K562 (cell line): ENCODE data around the gene TMEM39B. TPM values are rescaled to one million over a fixed set of nuclear protein-coding genes. Genes with fewer than 3 reads are reported as not detected.

Experiments
- ATAC-seq: fragments of 200-7000 bp; cut with Tn5 transposase; 3 replicates; pipeline ENCODE4 v1.9.1; 2020; ENCODE audit warnings: moderate library complexity
- BruUV-seq: library from RNA; stranded (reverse); fragments of 400-500 nt; replicated peaks from 2 replicates; lab custom pipeline; 2021; lab: Mats Ljungman, UMichigan
- CTCF ChIA-PET: fragments of 300-600 bp; formaldehyde crosslinking; extraction: SDS; loops from one replicate; lab custom pipeline; 2021; ENCODE audit warnings: low intra/inter-chr PET ratio; lab: Yijun Ruan, JAX
- POLR2A ChIA-PET: fragments of 300-600, 350-650 bp; sonication (Branson Sonifier 250); formaldehyde crosslinking; extraction: SDS; loops from one replicate; lab custom pipeline; 2021; ENCODE audit warnings: antibody characterized with exemption, inconsistent platforms; lab: Yijun Ruan, JAX
- DNase-seq, 4 experiments: peaks; one replicate each; pipeline versions ENCODE4 v3.0.0 to v3.0.0-alpha.2; 2011 to 2018; ENCODE audit warnings: low spot score in 3 of 4, mixed read lengths in 3 of 4; ENCODE audit errors: extremely low read depth in 1 of 4
- FAIRE-seq: peaks from 2 replicates; lab custom pipeline; 2011; peaks lifted over from hg19 to GRCh38; lab: Jason Lieb, UNC
- H2AFZ ChIP-seq: 2 replicates; pipeline ENCODE4 v1.6.0; 2011; ENCODE audit warnings: low read depth, low read length, control low read depth, inconsistent platforms
- H3K27ac ChIP-seq: fragments of 200-600 bp; 3 replicates; pipeline ENCODE4 v1.8.0; 2011; ENCODE audit warnings: low read depth, mild to moderate bottlenecking, control low read depth, inconsistent platforms, low read length, moderate library complexity, mixed read lengths; ENCODE audit errors: extremely low read depth
- H3K27me3 ChIP-seq, 2 experiments: fragments of 300-600 bp in 1 of 2; 2 replicates in 1 of 2; 3 replicates in 1 of 2; pipeline versions ENCODE4 v1.6.0 to v1.8.0; 2011; ENCODE audit warnings: inconsistent platforms in 2 of 2, low read length in 2 of 2, mild to moderate bottlenecking in 1 of 2, mixed read lengths in 1 of 2, moderate library complexity in 1 of 2; ENCODE audit not compliant: control insufficient read depth in 2 of 2, insufficient read depth in 2 of 2
- H3K36me3 ChIP-seq: fragments of 300-600 bp; 3 replicates; pipeline ENCODE4 v1.8.0; 2011; ENCODE audit warnings: mild to moderate bottlenecking, low read length, inconsistent platforms; ENCODE audit not compliant: control insufficient read depth, insufficient read depth
- H3K4me1 ChIP-seq, 2 experiments: fragments of 200-600 bp in 1 of 2; replicated peaks in 1 of 2; 2 replicates in 1 of 2; 3 replicates in 1 of 2; pipeline versions ENCODE4 v1.5.1 to v1.8.0; 2011; ENCODE audit warnings: inconsistent platforms in 2 of 2, low read length in 2 of 2, mild to moderate bottlenecking in 1 of 2, mixed read lengths in 1 of 2, moderate library complexity in 1 of 2; ENCODE audit not compliant: control insufficient read depth in 2 of 2, insufficient read depth in 2 of 2
- H3K4me2 ChIP-seq: 2 replicates; pipeline ENCODE4 v1.6.1; 2011; ENCODE audit warnings: low read length, control low read depth, inconsistent platforms, mixed read lengths; ENCODE audit not compliant: insufficient read depth
- H3K4me3 ChIP-seq: fragments of 200-600 bp; sonication (generic), shearing (Covaris generic); 2 replicates; pipeline ENCODE4 v1.5.1; 2016; ENCODE audit warnings: control low read depth, inconsistent platforms
- H3K79me2 ChIP-seq: fragments of 200-600 bp; 3 replicates; pipeline ENCODE4 v1.8.0; 2011; ENCODE audit warnings: low read length, inconsistent platforms; ENCODE audit not compliant: control insufficient read depth, insufficient read depth
- H3K9ac ChIP-seq, 2 experiments: 2 replicates each; pipeline versions ENCODE4 v1.6.0 to v1.6.1; 2011; ENCODE audit warnings: low read depth in 2 of 2, low read length in 2 of 2, control low read depth in 1 of 2, inconsistent platforms in 1 of 2, mild to moderate bottlenecking in 1 of 2, mixed read lengths in 1 of 2; ENCODE audit not compliant: insufficient read depth in 1 of 2
- H3K9me1 ChIP-seq: one replicate; pipeline ENCODE4 v1.6.0; 2011; ENCODE audit warnings: inconsistent platforms, mild to moderate bottlenecking, low read length, moderate library complexity; ENCODE audit not compliant: control insufficient read depth, insufficient read depth
- H3K9me3 ChIP-seq: replicated peaks from 2 replicates; pipeline ENCODE4 v1.5.1; 2011; ENCODE audit warnings: low read depth, low read length, inconsistent platforms; ENCODE audit not compliant: control insufficient read depth, insufficient read depth
- H4K20me1 ChIP-seq: replicated peaks from 2 replicates; pipeline ENCODE4 v1.6.1; 2011; ENCODE audit warnings: low read length, inconsistent platforms, mixed read lengths; ENCODE audit not compliant: control insufficient read depth, insufficient read depth
- CBX2 ChIP-seq: fragments of 200-600 bp; sonication (generic); IDR thresholded peaks from one replicate; pipeline ENCODE4 v1.6.1; 2012; ENCODE audit warnings: mild to moderate bottlenecking, low read length, inconsistent platforms; ENCODE audit not compliant: insufficient read depth, poor library complexity, severe bottlenecking
- FUS ChIP-seq: fragments of 200-400 bp; formaldehyde crosslinking; optimal IDR thresholded peaks from 2 replicates; pipeline ENCODE3; 2017; ENCODE audit warnings: low read depth, low read length
- KLF13 ChIP-seq: fragments of 450-650 bp; IDR thresholded peaks from 2 replicates; pipeline ENCODE4 v1.6.1; 2016; ENCODE audit warnings: missing genetic modification characterization, low read depth, mild to moderate bottlenecking, missing compliant biosample characterization, moderate library complexity, borderline replicate concordance
- PRPF4 ChIP-seq: fragments of 200-400 bp; formaldehyde crosslinking; IDR thresholded peaks from one replicate; pipeline ENCODE4 v1.6.1; 2017; ENCODE audit warnings: low read length, low read depth, mild to moderate bottlenecking; ENCODE audit not compliant: insufficient read depth, poor library complexity, severe bottlenecking
- SLC30A9 ChIP-seq: fragments of 250-450 bp; sonication (Bioruptor Pico); IDR thresholded peaks from 2 replicates; pipeline ENCODE4 v1.8.0; 2022; ENCODE audit warnings: mild to moderate bottlenecking, moderate library complexity
- ZBTB17 ChIP-seq: fragments of 450-650 bp; formaldehyde crosslinking; IDR thresholded peaks from 2 replicates; pipeline ENCODE4 v1.4.0; 2020; ENCODE audit warnings: mild to moderate bottlenecking
- ZNF274 ChIP-seq: IDR thresholded peaks from 2 replicates; pipeline ENCODE4 v1.6.1; 2011; ENCODE audit warnings: low read depth, mild to moderate bottlenecking, low read length, moderate library complexity, borderline replicate concordance
- ZNF282 ChIP-seq: sonication (generic); formaldehyde crosslinking; IDR thresholded peaks from 2 replicates; pipeline ENCODE4 v1.8.1; 2023; ENCODE audit warnings: missing genetic modification reagents
- ZNF324 ChIP-seq: fragments of 250-450 bp; sonication (Bioruptor Pico); IDR thresholded peaks from 2 replicates; pipeline ENCODE4 v1.4.0; 2020; ENCODE audit warnings: mild to moderate bottlenecking
- WGBS: fragments of 100-300 bp; shearing (Covaris generic); methylation state at CpG from one replicate; pipeline ENCODE4 v1.1.6; 2016; ENCODE audit warnings: low coverage, mixed read lengths; ENCODE audit not compliant: insufficient coverage; ENCODE audit errors: missing lambda C conversion rate; 5-methylcytosine and 5-hydroxymethylcytosine counted together
- in situ Hi-C: fragments of 300-500 bp; cut with MboI; formaldehyde crosslinking; loops from 4 replicates; pipeline ENCODE4 v1.15.0; 2018; ENCODE audit warnings: inconsistent platforms, mixed read lengths
- intact Hi-C: fragments of 100-400 bp; cut with micrococcal nuclease; formaldehyde crosslinking; loops from 2 replicates; pipeline ENCODE4 v1.14.2; 2022
- polyA plus RNA-seq, 8 experiments: library from polyadenylated mRNA; depleted of rRNA in 4 of 8; stranded (reverse) in 5 of 8; unstranded in 3 of 8; fragments of >200 nt; fragmentation: Nextera tagmentation in 2 of 8; fragmentation: Illumina TruSeq in 1 of 8; extraction: Ambion mirVana in 2 of 8; extraction: Trizol in 1 of 8; gene quantifications; 2 replicates each; pipeline versions ENCODE4 v1.2.1 to v1.2.3, GENCODE V29; 2011 to 2014; ENCODE audit warnings: inconsistent platforms in 1 of 8, missing spikeins in 1 of 8
- total RNA-seq, 7 experiments: library from RNA; depleted of rRNA in 6 of 7; stranded (reverse); fragments of >200 nt in 6 of 7; fragmentation: Illumina TruSeq in 2 of 7; extraction: Trizol in 2 of 7; gene quantifications; 2 replicates each; pipeline versions ENCODE4 v1.2.1 to v1.2.3, GENCODE V29; 2011 to 2021; ENCODE audit warnings: low replicate concordance in 1 of 7

Gene TMEM39B
- total and polyA plus RNA-seq, 9 of the 15 experiments (the other 6 are each of a cell fraction or from before 2014, with no cell fraction given): 0.92 to 28.5 (median 9.7) TPM

GRCh38 chr1:32028746-32029145 lies 44.0 kb upstream of the TMEM39B start:
- Histone ChIP-seq H3K9me1 (no peaks in the 10 kb centered on the region), H3K79me2 (peaks cover 98% of the 10 kb centered on the region), H2AFZ (no peak overlapping the region), H4K20me1 (peaks cover 22% of the 10 kb centered on the region), H3K4me1 (peaks cover 4 to 17% of the 10 kb centered on the region in 2 experiments; a peak in 4 of 5 replicates), H3K36me3 (peaks cover 81% of the 10 kb centered on the region), H3K4me2 (no peak overlapping the region), H3K9me3 (no peaks in the 10 kb centered on the region), H3K27me3 (no peaks in the 10 kb centered on the region), H3K9ac (no peak overlapping the region), H3K27ac (no peak overlapping the region), H3K4me3 (no peak overlapping the region)
- in situ Hi-C loops: no loop called here
- DNase-seq: no peak
- ChIA-PET POLR2A (no interaction called here), CTCF (no interaction called here)
- FAIRE-seq: no peak
- TF ChIP-seq CBX2: no peak
- no peak for TF ChIP-seq ZNF324 (CRISPR knock-in tag)
- no peak for TF ChIP-seq ZNF282 (CRISPR knock-in tag)
- no peak for TF ChIP-seq FUS
- TF ChIP-seq ZBTB17 (CRISPR knock-in tag): no peak
- no peak for TF ChIP-seq KLF13 (tag)
- no peak for TF ChIP-seq SLC30A9
- no peak for TF ChIP-seq PRPF4
- no peak for TF ChIP-seq ZNF274
- ATAC-seq: no peak
- no TSS peak for BruUV-seq
- 95% methylated on average over 3 of the region's 3 CpGs for WGBS
- intact Hi-C loops: no loop called here
